Body of pancreas (tissue), 4 donors: ENCODE measurements around the gene TAS2R30.

Experiments used
- POLR2A ChIP-seq, 3 donors: fragments of 450-650 bp; IDR thresholded peaks; one replicate each; pipeline ENCODE4 v1.6.1; 2016; ENCODE audit warnings: antibody characterized with exemption in 3 of 3, mild to moderate bottlenecking in 2 of 3
- TF ChIP-seq, protein P1 (sequence below), 7 experiments: fragments of 450-650 bp in 4 of 7; fragments of 200-600 bp in 3 of 7; sonication (generic) in 3 of 7; IDR thresholded peaks; one replicate each; pipeline ENCODE4 v1.5.1; 2016 to 2019; ENCODE audit warnings: antibody characterized with exemption in 7 of 7

GRCh38 chr12:11171145-11171968, 36.9 kb upstream of the TAS2R30 start, which contains the start of gene SMIM10L1:
- TF ChIP-seq, protein P1, sequence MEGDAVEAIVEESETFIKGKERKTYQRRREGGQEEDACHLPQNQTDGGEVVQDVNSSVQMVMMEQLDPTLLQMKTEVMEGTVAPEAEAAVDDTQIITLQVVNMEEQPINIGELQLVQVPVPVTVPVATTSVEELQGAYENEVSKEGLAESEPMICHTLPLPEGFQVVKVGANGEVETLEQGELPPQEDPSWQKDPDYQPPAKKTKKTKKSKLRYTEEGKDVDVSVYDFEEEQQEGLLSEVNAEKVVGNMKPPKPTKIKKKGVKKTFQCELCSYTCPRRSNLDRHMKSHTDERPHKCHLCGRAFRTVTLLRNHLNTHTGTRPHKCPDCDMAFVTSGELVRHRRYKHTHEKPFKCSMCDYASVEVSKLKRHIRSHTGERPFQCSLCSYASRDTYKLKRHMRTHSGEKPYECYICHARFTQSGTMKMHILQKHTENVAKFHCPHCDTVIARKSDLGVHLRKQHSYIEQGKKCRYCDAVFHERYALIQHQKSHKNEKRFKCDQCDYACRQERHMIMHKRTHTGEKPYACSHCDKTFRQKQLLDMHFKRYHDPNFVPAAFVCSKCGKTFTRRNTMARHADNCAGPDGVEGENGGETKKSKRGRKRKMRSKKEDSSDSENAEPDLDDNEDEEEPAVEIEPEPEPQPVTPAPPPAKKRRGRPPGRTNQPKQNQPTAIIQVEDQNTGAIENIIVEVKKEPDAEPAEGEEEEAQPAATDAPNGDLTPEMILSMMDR (IDR thresholded peaks at IDR 0.05) = peak in 1 of 7 experiments; percentile 7
- TF ChIP-seq POLR2A (IDR thresholded peaks at IDR 0.05) = peak; percentile 40 to 80 (median 73)
